WTC11 (cell line): ENCODE results near the gene DYRK1A. TPM values are rescaled to one million over a fixed set of nuclear protein-coding genes. Genes with fewer than 3 reads are reported as not detected.

Experiments used
- ARID4B ChIP-seq: sonication (generic); formaldehyde crosslinking; IDR thresholded peaks from 2 replicates; pipeline ENCODE4 v1.8.0; 2023; ENCODE audit warnings: missing genetic modification reagents, mild to moderate bottlenecking, borderline replicate concordance
- ELF4 ChIP-seq: sonication (generic); formaldehyde crosslinking; IDR thresholded peaks from 2 replicates; pipeline ENCODE4 v1.8.1; 2022; ENCODE audit warnings: low read depth, mild to moderate bottlenecking, moderate library complexity, missing genetic modification reagents
- EMX1 ChIP-seq: fragments of 250-450 bp; sonication (Bioruptor Pico); IDR thresholded peaks from 2 replicates; pipeline ENCODE4 v1.8.0; 2021; ENCODE audit warnings: mild to moderate bottlenecking
- FOXK1 ChIP-seq: sonication (generic); formaldehyde crosslinking; IDR thresholded peaks from 2 replicates; pipeline ENCODE4 v1.8.0; 2022; ENCODE audit warnings: mild to moderate bottlenecking, moderate library complexity, missing genetic modification reagents
- GTF2I ChIP-seq: fragments of 250-450 bp; sonication (Bioruptor Pico); conservative IDR thresholded peaks from 2 replicates; pipeline ENCODE4 v1.4.0; 2021; ENCODE audit warnings: mild to moderate bottlenecking
- HMGA2 ChIP-seq: fragments of 250-450 bp; sonication (Bioruptor Pico); IDR thresholded peaks from 2 replicates; pipeline ENCODE4 v1.4.0; 2021; ENCODE audit warnings: mild to moderate bottlenecking, moderate library complexity
- JAZF1 ChIP-seq: fragments of 250-450 bp; sonication (Bioruptor Pico); IDR thresholded peaks from 2 replicates; pipeline ENCODE4 v1.9.0; 2021; ENCODE audit warnings: moderate library complexity, mild to moderate bottlenecking, inconsistent platforms
- MXD4 ChIP-seq: fragments of 250-450 bp; sonication (Bioruptor Pico); IDR thresholded peaks from 2 replicates; pipeline ENCODE4 v1.8.0; 2021; ENCODE audit warnings: mild to moderate bottlenecking, moderate library complexity, borderline replicate concordance
- NFE2L1 ChIP-seq: sonication (generic); formaldehyde crosslinking; IDR thresholded peaks from 2 replicates; pipeline ENCODE4 v1.8.1; 2023; ENCODE audit warnings: missing genetic modification reagents
- PRRX2 ChIP-seq: fragments of 250-450 bp; sonication (Bioruptor Pico); IDR thresholded peaks from 2 replicates; pipeline ENCODE4 v1.8.0; 2021; ENCODE audit warnings: mild to moderate bottlenecking
- STAT6 ChIP-seq: sonication (generic); formaldehyde crosslinking; conservative IDR thresholded peaks from 2 replicates; pipeline ENCODE4 v1.8.1; 2023; ENCODE audit warnings: mild to moderate bottlenecking, low read depth, missing genetic modification reagents, moderate library complexity
- ZNF317 ChIP-seq: sonication (generic); formaldehyde crosslinking; IDR thresholded peaks from 2 replicates; pipeline ENCODE4 v1.8.1; 2023; ENCODE audit warnings: low read depth, mild to moderate bottlenecking, moderate library complexity, missing genetic modification reagents, borderline replicate concordance
- ZNF425 ChIP-seq: fragments of 250-450 bp; sonication (Bioruptor Pico); conservative IDR thresholded peaks from 2 replicates; pipeline ENCODE4 v1.9.0; 2021; ENCODE audit warnings: mild to moderate bottlenecking
- ZSCAN18 ChIP-seq: fragments of 250-450 bp; sonication (Bioruptor Pico); IDR thresholded peaks from 2 replicates; pipeline ENCODE4 v2.1.2; 2022; ENCODE audit warnings: mild to moderate bottlenecking, moderate library complexity
- total RNA-seq: library from RNA; stranded (reverse); gene quantifications from 3 replicates; pipeline ENCODE4 v1.2.3, GENCODE V29; 2021
- TF ChIP-seq, protein P1 (sequence below): sonication (generic); formaldehyde crosslinking; IDR thresholded peaks from 2 replicates; pipeline ENCODE4 v1.8.1; 2023; ENCODE audit warnings: mild to moderate bottlenecking, moderate library complexity, missing genetic modification reagents
- TF ChIP-seq, protein P2 (sequence below): fragments of 250-450 bp; sonication (Bioruptor Pico); IDR thresholded peaks from 2 replicates; pipeline ENCODE4 v1.8.0; 2021; ENCODE audit warnings: mild to moderate bottlenecking
- TF ChIP-seq, protein P3 (sequence below): sonication (generic); formaldehyde crosslinking; IDR thresholded peaks from 2 replicates; pipeline ENCODE4 v1.8.1; 2023; ENCODE audit warnings: mild to moderate bottlenecking, missing genetic modification reagents, moderate library complexity
- TF ChIP-seq, protein P4 (sequence below): fragments of 250-450 bp; sonication (Bioruptor Pico); IDR thresholded peaks from 2 replicates; pipeline ENCODE4 v1.9.0; 2021; ENCODE audit warnings: mild to moderate bottlenecking, borderline replicate concordance

Gene DYRK1A
- total RNA-seq, 1 experiment from 2014 or later, result 56.5 TPM

- TF ChIP-seq, protein P1, sequence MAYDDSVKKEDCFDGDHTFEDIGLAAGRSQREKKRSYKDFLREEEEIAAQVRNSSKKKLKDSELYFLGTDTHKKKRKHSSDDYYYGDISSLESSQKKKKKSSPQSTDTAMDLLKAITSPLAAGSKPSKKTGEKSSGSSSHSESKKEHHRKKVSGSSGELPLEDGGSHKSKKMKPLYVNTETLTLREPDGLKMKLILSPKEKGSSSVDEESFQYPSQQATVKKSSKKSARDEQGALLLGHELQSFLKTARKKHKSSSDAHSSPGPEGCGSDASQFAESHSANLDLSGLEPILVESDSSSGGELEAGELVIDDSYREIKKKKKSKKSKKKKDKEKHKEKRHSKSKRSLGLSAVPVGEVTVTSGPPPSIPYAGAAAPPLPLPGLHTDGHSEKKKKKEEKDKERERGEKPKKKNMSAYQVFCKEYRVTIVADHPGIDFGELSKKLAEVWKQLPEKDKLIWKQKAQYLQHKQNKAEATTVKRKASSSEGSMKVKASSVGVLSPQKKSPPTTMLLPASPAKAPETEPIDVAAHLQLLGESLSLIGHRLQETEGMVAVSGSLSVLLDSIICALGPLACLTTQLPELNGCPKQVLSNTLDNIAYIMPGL (CRISPR knock-in tag), result peak; percentile 20; the same call in 1 of the 2 replicates
- TF ChIP-seq, protein P2, sequence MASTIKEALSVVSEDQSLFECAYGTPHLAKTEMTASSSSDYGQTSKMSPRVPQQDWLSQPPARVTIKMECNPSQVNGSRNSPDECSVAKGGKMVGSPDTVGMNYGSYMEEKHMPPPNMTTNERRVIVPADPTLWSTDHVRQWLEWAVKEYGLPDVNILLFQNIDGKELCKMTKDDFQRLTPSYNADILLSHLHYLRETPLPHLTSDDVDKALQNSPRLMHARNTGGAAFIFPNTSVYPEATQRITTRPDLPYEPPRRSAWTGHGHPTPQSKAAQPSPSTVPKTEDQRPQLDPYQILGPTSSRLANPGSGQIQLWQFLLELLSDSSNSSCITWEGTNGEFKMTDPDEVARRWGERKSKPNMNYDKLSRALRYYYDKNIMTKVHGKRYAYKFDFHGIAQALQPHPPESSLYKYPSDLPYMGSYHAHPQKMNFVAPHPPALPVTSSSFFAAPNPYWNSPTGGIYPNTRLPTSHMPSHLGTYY (CRISPR knock-in tag), result no peak
- no peak for TF ChIP-seq GTF2I (CRISPR knock-in tag)
- peak; percentile 72; the same call in 1 of the 2 replicates for TF ChIP-seq ELF4 (CRISPR knock-in tag)
- no peak for TF ChIP-seq STAT6 (CRISPR knock-in tag)
- no peak for TF ChIP-seq ZSCAN18 (CRISPR knock-in tag)
- TF ChIP-seq PRRX2 (CRISPR knock-in tag), result no peak
- TF ChIP-seq, protein P3, sequence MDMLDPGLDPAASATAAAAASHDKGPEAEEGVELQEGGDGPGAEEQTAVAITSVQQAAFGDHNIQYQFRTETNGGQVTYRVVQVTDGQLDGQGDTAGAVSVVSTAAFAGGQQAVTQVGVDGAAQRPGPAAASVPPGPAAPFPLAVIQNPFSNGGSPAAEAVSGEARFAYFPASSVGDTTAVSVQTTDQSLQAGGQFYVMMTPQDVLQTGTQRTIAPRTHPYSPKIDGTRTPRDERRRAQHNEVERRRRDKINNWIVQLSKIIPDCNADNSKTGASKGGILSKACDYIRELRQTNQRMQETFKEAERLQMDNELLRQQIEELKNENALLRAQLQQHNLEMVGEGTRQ, result peak; percentile 99
- no peak for TF ChIP-seq JAZF1 (CRISPR knock-in tag)
- no peak for TF ChIP-seq EMX1 (CRISPR knock-in tag)
- no peak for TF ChIP-seq ZNF425 (CRISPR knock-in tag)
- TF ChIP-seq, protein P4, sequence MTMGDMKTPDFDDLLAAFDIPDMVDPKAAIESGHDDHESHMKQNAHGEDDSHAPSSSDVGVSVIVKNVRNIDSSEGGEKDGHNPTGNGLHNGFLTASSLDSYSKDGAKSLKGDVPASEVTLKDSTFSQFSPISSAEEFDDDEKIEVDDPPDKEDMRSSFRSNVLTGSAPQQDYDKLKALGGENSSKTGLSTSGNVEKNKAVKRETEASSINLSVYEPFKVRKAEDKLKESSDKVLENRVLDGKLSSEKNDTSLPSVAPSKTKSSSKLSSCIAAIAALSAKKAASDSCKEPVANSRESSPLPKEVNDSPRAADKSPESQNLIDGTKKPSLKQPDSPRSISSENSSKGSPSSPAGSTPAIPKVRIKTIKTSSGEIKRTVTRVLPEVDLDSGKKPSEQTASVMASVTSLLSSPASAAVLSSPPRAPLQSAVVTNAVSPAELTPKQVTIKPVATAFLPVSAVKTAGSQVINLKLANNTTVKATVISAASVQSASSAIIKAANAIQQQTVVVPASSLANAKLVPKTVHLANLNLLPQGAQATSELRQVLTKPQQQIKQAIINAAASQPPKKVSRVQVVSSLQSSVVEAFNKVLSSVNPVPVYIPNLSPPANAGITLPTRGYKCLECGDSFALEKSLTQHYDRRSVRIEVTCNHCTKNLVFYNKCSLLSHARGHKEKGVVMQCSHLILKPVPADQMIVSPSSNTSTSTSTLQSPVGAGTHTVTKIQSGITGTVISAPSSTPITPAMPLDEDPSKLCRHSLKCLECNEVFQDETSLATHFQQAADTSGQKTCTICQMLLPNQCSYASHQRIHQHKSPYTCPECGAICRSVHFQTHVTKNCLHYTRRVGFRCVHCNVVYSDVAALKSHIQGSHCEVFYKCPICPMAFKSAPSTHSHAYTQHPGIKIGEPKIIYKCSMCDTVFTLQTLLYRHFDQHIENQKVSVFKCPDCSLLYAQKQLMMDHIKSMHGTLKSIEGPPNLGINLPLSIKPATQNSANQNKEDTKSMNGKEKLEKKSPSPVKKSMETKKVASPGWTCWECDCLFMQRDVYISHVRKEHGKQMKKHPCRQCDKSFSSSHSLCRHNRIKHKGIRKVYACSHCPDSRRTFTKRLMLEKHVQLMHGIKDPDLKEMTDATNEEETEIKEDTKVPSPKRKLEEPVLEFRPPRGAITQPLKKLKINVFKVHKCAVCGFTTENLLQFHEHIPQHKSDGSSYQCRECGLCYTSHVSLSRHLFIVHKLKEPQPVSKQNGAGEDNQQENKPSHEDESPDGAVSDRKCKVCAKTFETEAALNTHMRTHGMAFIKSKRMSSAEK (CRISPR knock-in tag), result no peak
- TF ChIP-seq FOXK1 (CRISPR knock-in tag), result peak; percentile 82
- TF ChIP-seq NFE2L1 (CRISPR knock-in tag), result peak; percentile 65
- no peak for TF ChIP-seq MXD4 (CRISPR knock-in tag)
- TF ChIP-seq HMGA2 (CRISPR knock-in tag), result no peak
- TF ChIP-seq ARID4B (CRISPR knock-in tag), result peak; percentile 94
- peak; percentile 59; the same call in 1 of the 2 replicates for TF ChIP-seq ZNF317 (CRISPR knock-in tag)
Measured at GRCh38 chr21:37563641-37564340, 197.2 kb downstream of the DYRK1A start (continued).
